CD4-positive, alpha-beta T cell treated with Interleukin-1 beta for 1 hour (primary cell): ENCODE measurements around the gene DMRTB1.

ENCODE experiments used
- DNase-seq, 2 donors: peaks; one replicate each; pipeline ENCODE4 v3.0.0-alpha.2; 2020 to 2022

The DMRTB1 gene

DNA sequence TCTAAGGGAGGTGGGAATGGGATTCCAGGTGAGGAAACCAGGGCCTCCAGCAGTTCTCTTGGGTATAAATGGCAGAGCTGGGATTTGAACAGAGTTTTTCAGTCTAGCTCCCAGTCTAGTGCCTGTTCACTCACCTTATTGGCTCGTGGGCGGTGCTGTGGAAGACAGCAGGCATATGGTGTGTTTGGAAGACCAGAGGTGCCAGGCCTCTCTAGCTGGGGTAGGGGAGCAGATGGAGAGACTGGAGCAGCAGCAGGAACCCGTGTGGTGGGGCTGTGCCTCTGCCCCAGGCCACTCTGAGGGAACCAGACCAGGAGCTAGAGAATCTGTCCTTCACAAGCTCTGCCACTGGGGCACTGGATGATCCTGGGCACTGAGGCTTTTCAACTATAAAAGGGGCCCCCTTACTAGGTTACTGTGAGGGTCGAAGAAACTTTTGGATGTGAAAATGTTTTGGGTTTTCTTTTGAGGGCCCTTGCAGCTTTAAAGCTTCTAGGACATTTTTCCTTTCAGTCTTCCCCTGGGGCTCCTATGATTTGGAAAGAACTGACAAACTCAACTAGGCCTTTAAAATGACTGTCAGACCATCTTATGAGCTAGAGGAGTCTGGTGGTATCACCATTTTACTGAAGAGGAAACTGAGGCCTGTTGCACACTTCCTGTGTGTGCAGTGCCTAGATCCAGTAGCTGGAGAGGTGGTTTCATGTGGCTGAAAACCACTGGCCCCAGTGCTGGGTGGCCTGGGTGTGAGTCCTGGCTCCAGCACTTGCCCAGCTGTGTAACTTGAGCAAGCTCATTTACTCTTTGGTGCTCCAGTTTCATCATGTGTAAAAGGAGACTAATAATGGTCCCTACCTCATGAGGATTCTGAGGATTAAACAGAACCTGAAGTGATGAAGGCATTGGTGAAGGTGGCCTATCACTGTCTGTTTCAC, 6.1 kb downstream of the DMRTB1 start:
- no peak for DNase-seq

DNA sequence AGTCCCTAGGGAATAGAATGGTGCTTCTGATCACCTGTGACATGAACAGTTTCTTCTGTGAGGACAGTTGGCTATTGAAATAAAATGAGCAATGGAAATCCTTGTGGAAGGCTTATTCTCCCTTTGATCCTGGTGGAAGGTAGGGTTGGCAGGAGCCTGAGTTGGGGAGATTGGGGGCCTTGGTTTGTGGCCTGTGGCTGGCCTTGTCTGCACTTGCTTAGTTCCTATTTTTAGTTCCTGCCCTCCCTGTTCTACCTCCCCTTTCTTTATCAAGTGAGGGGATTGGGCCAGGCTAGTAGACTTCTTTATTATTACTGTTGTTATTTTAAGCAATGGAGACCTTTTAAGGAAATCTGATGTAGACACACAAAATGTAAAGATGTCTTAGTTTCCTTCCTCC, 8.2 kb downstream of the DMRTB1 start:
- DNase-seq = no peak

DNA sequence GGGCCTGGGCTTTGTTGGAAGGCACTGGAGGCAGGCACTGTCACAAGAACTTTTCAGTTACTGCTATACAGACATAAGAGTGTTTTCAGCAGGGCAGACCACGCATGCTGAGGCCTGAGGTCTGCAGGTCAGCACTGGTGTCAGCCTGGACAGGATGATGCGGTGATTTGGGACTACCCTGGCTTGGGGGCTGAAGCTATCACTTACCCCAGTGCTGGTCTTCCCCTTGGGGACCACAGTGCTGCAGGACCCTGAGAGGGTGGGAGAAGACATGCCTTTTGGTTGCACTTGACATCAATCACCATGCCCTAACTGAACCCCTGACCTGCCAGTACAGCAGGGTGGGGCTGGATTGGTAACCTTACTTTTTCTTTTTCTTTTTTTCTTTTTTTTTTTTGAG, 9.2 kb downstream of the DMRTB1 start:
- no peak for DNase-seq

DNA sequence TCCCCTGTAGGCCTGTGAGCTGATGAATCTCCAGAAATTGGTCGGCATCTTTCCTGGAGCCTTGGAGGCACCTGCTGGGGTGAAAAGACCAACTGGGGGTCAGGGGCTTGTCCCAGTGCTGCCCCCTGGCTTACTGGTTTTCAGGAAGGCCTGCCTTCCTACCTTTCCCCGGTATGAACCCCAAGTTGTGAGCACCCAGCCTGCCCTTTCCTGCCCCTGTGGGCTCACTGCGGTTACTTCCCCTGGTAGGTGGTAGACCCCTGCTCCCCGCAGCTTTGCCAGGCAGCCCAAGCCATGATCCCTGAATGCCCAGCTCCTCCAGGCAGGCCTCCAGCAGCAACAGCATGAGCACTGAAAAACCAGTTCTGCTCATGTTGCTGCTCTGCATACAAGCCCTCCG, 10.2 kb downstream of the DMRTB1 start:
- DNase-seq = no peak

DNA sequence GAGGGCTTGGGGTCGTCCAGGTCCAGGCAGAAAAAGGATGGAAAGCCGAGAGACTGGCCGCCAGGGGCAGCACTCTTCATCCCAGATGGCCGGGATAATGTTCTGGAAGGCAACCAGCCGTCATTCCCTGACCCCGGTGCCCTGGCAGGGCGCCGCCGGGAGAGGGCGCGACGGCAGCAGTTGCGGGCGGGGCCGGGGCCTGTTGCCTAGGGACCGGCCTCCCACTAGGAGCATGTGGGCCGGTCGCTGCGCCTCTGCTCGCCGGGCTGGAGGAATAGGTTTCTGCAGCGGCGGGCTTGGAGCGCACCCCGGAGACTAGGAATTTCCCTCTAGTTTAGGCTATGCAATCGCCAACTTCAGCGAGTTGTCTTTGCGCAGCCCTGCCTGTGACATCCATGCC, 11.0 kb downstream of the DMRTB1 start:
- no peak for DNase-seq

DNA sequence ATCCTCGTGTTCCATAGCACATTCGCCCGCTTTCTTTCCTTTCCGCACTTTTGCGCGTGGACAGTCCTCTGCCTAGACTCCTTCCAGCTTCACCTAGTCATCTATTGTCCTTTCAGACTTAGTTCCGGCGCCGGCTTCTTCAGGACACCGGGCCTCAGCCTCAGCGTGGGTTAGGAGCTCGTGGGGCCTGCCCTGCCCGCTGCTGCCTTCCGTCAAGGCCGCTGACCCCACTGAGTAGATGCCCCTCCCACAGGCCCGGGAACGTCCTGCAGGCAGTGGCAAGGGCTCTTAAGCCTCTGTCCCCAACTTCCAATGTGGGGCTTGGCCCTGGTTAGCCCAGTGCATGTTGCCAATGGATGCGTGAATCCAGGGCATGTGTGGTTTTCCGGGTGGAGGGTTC, 11.4 kb downstream of the DMRTB1 start:
- DNase-seq = no peak

DNA sequence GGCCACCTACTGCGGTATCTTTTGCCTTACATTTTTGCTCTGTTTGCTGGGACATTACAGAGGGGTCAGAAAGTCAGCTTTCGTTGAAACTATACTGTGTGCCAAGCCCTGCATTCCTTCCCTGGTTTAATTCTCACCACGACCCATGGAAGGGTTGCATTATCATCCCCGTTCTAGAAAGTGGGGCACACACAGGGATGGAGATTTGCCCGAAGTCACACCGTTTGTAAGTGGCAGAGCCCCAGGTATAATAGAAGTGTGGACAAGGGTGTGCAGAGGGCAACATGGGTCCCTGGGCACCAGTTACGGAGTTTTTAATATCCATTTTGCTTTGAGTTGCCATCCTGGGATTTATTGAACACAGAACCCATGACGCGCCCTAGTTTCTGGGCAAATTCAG, 11.8 kb downstream of the DMRTB1 start:
- no peak for DNase-seq

DNA sequence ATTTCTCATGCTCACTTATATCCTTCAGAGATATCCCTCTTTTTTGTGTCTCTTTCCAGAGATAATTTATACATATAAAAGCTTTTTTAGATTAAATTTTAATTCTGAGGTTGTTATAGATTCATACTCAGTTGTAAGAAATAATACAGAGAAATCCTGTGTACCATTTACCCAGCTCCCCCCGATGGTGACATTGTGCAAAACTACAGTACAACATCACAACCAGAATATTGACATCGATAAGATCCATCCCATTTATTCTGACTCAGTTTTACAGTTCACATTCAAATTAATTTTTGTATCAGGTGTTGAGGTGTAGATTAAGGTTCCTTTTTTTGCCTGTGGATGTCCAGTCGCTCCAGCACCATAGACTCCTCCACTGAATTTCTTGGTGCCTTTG, 14.3 kb downstream of the DMRTB1 start:
- no peak for DNase-seq

DNA sequence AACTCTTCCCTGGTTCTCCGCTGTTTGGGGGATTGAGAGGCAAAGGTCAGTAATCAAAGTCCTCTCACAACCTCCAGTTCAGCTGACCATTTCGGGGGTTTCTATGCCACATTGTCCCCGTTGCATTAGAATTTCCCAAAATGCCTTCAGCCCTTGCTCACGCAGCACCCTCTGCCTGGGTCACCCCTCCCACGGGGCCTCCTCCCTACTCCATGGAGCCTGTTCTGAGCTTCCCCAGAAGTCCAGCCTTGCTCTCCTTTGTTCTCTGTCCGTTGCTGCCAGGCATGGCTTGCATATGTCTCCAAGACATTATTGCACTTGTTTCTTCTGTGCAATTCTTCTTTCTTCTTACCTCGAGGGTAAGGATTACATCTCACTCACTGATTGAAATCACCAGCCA, 16.5 kb downstream of the DMRTB1 start:
- DNase-seq = no peak

DNA sequence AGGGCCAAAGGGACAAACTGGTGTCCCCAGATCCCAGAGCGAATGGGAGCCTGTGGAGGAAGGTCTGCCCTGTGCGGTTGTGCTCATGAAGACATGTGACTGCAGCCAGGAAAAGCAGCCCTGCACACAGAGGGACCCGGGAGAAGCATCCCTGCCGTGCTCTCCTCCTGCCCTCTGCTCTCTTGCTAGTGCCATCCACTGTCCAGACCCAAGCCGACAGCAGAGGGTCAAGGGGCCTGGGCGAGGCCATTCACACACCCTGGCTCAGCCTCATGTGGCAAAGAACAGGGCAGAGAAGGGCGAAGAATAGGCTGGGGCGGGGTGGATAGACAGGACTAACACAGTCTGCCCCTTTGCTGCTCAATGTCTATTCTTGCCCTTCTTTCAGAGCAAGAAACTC, 17.4 kb downstream of the DMRTB1 start:
- no peak for DNase-seq

DNA sequence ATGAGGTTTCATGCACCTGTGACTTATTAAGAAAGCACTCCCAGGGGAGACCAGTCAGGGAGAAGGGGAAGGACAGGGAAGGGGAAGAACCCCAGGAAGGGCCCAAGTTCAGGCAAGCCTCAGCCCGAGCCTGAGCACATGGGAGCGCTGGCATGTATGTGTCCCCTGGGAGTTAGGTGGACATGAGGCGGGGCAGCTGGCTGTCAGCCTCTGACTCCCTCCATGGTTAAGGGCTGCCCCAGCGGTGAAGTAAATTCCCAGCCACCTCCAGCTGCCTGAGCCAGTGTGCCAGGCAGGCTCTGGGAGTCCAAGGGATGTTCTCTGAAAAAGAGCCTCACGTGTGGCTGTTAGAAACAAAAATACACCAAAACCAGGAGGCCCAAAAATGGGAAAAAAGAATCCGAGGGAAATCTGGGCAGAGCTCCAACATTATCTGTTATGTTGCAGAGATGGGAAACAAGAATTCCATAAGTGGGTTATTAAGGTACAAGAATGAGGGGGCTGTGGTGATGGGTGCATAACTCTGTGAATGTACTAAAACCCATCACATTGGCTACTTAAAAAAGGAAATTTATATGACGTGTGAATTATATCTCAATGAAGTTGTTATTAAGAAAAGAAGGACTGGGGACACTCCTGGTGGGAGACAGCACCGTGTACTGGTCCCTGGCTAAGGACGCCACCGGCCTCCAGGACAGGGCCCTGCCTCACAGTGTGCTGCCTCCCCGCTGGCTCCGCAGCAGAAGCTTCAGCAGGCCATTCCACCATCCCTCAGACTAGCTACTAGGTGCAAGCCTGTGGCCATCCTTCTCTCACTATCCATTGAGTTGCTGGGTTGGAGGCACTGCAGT, 18.7 kb downstream of the DMRTB1 start:
- DNase-seq = no peak

DNA sequence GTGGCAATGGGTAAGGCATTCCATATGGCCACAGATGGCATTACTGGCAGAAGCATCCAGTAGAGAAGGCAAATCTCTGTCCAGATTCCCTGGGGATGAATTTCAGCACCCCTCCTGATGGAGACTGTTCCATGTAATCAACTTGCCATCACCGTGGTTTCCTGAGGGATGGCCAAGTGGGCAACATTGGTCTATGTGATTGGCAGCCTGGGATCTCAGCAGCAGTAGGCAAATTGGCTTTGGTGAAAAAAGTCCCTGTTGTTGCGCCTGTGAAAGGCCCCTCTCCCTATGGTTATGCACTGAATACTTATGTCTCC, 19.3 kb downstream of the DMRTB1 start:
- no peak for DNase-seq

DNA sequence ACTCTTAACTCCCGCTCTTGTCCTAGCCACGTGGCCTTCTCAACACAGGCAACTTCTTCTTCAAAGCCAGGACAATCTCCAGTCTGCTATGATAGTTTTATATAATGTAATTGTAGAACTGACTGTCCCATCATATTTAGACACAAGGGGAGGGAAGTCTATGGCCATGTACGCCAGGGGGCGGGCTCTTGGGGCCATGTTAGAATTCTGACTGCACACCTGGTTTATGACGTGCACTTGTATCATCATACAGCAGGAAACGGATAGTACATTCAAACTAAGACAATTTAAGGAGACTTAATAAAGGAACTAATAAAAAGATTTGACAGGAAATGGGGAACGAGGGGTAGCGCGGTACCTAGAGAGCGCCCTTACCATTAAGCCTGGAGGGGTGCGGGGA, 21.5 kb downstream of the DMRTB1 start:
- no peak for DNase-seq

DNA sequence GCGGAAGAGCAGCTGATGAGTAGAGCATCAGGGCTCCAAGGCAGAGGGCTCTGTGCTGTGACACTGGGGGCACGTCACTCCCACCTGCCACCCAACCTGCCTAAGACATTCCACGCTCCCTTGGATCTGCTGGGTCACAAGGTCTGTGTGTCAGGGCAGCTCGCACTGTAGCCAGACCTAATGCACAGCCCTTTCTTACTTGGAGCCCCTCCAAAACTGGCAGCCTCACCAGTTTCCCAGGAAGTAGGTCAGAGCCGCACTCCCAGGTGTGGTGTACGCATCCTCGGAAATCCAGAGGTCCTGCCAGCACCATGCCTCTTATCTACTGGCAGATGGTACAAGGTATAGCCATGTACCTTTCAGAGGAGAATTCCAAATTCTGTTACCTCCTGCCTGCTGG, 22.3 kb downstream of the DMRTB1 start:
- no peak for DNase-seq

DNA sequence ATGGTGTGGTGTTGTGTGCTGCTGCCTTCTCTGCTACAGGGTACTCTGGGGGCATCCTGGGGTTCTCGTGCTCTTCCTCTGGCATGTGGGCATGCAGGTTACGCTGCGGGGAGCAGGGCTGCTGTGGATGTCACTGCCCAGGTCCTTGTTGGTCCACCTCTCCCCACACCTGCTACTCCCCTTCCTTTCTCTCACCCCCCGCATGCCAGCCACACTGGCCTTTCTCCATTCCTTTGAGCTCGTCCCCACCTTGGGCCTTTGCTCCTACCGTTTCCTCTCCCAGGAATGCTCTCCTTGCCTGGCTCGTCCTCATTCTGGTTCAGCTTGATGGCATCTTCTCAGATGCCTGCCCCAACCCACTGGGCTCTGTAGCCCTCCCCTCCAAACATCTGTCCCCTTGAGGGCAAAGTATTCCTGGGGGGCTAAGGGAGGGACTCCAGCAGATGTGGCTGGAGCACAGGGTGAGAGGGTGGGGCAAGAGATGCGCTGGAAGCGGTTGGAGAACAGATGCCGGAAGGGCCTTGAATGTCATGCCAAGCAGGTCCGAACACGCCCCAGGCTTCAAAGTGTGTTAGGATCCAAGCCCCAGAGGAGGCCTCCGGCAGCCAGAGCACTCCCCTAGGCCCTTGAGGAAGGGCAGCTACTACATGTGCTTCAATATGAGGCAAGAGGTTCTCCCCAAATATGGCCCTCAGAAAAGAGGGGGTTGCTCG, 23.4 kb downstream of the DMRTB1 start:
- no peak for DNase-seq

DNA sequence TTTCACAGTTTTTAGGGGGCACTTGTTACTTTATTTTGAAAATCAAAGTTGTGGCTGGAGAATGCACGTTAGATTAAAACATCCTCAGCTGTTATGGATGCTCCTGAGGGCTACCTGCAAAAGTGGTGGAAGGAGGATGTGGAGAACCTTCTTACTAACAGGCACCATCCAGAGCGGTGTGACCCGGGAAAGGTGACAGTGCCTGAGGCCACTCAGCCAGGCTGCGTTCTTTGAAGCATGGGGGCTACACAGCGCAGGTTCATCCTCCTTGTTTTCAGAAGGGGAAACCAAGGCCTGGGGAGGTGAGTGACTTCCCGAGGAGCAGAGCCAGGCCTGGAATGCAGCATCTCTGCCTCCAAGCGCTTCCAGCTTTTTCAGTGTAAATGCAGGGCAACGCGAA, 24.0 kb downstream of the DMRTB1 start:
- no peak for DNase-seq

DNA sequence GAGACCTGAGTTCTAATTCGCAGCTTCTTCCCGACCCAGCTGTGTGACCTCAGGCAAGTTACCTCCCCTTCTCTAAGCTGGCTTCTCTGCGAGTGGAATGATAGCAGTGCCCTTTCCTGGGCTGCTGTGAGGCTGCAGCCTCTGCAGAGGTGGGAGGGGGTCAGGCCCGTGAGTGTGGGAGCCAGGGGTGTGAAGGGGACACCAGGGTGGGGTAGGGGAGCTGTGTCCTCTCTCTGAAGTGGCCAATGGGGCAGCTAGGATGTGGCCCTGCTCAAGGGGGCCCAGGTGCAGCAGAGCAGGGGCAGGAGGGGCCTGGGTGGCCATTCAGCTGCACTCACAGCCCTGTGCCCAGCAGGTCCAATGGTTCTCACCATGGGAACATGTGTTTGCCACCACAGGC, 24.5 kb downstream of the DMRTB1 start:
- DNase-seq = no peak

DNA sequence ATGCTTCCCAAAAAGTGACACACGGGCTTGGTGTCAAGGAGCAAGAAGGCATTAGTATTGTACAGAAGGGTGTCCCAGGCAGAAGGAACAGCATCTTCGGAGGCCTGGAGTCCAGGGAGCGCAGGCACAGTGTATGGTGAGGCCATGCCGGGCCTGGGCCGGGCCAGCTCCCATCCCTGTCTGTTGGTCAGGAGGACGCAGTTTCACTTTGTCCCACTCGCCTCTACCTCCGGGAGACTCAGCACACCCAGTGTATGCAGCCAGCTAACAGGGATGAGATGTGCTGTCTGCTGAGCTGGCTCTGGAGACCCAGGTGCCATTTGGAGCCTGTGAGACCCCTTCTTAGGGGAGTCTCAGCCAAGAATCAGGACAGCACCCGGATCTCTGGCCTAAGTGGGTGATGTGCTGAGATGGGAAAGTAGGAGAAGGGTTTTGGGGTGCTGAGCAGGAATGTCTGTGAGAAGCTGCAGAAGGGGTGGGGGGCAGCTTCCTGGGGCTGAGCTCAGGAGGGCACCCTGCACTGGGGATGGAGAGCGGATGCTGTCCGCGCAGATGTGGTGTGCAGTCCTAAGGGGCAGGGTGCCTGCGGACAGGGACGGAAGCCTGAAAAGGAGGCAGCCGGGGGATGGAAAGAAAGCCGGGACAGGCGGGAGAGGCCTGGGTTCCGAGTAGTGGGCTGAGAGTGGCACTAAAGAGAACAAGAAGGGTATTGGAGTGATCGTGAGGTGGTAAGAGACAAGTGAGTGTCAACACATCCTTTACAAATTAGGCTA, 25.7 kb downstream of the DMRTB1 start:
- DNase-seq = no peak

DNA sequence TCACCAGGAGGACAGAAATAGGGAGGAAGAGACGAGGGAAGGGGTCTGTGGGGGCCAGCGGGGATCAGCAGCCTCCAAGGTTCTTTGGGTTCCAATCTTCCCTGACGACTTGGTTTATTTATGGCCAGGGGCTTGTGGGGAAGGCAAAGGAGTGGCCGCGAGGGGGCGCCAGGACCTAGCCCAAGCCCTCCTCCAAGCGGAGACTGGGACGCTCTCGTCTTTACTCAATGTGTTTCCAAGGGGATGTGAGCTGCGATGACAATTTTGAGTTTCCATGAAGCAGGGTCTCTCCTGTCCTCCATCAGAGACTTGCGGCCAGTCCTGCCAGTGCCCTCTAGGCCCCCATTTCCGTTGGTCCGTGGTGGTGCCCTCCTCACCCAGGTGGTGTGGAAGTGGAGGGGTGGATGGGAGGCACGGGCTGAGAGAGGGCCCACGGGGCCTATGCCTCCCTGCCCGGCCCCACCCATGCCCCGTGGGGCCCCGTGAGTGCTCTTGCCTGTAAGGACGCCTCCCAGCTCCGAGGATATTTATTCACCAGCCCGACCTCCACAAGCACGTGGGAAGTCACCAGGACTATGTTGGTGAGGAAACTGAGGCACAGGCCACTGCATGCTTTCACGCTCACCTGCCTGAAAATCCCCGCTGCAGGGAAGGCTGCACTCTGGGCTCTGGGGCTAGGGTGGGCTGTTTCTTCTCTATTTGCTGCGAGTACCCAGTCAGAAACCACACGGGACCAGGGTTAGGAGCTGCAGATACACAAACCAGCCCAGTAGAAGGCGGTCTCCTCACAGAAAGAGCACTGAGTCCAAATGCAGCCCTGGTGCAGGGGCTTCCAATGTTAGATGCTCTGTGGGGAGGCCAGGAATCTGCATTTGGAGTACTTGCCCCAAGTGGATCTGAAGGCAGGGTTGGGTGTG, 26.5 kb downstream of the DMRTB1 start:
- DNase-seq = peak; percentile 47 to 51

DNA sequence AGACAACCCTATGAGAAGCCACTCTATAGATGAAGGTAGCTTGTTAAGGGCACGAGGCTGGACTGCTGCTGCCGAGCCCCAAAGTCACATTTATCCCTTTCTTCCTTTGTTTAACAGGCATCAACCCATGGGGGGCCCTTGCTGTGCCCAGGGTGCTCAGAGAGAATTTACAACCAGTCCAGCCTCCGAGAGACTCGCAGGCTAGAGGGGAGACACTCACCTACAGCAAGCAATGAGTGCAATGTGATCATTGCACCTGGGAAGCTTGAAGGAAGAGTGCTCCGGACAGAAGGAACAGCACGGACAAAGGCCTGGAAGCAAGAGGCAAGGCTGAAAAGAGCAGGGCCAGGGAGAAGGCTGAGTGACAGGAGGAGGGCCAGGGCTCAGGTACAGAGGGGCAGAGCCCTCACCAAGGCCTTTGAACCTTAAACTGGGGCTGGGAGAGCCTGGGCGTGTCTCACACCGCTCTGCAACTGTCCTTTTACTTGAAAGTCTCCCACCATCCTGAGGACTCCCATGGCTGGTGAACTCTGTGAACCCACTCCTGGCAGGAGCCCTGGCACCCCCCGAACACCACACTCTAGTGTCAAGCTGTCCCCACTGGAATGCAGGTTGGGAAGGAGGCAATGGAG, 27.3 kb downstream of the DMRTB1 start:
- DNase-seq = no peak

DNA sequence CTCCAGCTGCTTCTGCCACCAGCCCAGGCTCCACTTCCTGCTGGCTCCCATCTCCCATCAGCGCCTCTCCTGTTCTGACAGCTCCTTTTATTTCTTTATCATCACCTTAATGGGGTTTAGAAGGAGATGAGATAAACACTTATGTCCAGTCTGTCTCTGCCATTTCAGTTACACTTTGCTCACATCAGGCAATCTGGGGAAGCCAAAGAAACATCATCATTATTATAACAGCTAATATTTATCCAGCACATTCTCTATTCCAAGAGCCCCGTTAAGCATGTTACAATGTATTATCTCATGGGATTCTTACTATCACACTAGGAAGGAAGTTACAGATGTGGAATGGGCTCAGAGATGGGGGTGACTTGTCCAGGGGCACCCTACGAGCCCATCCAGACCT, 31.2 kb downstream of the DMRTB1 start:
- no peak for DNase-seq
